Fibroblast of skin of back (primary cell): ENCODE data around the gene SH3BP4.

Experiments used
- DNase-seq: peaks from one replicate; pipeline ENCODE4 v3.0.0-alpha.2; 2013

SH3BP4 gene

GRCh38 chr2:235059161-235059560, 107.3 kb downstream of the SH3BP4 start:
- no peak for DNase-seq

DNA sequence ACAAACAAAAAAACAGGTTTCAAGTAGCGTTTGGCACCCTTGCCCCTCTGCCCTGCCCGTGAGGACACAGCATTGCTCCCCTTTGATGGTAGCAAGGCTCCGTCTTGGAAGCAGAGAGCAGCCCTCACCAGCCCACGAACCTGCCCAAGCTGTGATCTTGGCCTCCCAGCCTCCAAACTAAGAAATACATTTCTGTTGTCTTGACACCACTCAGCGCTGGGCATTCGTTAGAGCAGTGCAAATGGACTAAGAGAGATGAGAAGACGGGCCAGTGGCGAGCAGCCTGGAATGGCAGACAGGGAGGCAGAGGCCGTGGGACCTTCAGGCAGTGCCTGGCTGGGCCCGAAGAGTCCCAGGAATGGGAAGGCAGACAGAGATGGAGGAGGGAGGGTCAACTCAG, 109.8 kb downstream of the SH3BP4 start:
- DNase-seq, result no peak

- no peak for DNase-seq
Observed at GRCh38 chr2:235063471-235063961, 111.7 kb downstream of the SH3BP4 start.

GRCh38 chr2:235064976-235065375, 113.2 kb downstream of the SH3BP4 start:
- peak; percentile 27 for DNase-seq

GRCh38 chr2:235066490-235066889, 114.7 kb downstream of the SH3BP4 start:
- no peak for DNase-seq

- no peak for DNase-seq
Observed at GRCh38 chr2:235066895-235067294, 115.1 kb downstream of the SH3BP4 start.

GRCh38 chr2:235068701-235069100, 116.9 kb downstream of the SH3BP4 start:
- no peak for DNase-seq

DNA sequence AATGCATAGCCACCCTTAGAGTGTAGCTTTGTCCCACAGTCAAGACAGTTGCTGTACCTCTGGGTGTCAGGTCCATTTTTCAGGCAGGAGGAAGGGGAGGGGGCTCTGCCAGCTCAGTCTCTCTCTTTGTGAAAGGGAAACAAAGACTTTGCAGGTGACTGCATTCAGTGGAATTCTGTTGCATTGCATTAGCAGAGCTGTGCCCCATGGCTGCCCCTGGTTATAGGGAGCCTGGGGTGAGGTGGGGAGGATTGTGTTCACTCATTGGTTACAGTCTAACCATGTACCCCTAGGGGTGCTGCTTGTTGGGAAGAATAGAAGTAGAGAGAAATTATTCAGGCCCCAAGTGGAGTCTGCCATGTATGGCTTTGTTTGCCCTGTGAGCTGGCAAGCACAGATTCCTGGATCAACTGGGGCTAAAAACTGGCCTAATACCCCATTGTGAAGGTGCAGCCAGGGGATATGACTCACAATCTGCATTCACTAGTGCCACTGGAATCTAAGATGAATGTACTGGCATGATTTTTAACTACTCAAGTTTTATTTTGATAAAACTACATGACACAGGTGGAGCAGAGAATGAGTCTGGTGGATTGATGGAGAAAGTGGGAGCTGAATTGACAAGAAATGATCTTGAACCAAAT, 118.4 kb downstream of the SH3BP4 start:
- no peak for DNase-seq

DNA sequence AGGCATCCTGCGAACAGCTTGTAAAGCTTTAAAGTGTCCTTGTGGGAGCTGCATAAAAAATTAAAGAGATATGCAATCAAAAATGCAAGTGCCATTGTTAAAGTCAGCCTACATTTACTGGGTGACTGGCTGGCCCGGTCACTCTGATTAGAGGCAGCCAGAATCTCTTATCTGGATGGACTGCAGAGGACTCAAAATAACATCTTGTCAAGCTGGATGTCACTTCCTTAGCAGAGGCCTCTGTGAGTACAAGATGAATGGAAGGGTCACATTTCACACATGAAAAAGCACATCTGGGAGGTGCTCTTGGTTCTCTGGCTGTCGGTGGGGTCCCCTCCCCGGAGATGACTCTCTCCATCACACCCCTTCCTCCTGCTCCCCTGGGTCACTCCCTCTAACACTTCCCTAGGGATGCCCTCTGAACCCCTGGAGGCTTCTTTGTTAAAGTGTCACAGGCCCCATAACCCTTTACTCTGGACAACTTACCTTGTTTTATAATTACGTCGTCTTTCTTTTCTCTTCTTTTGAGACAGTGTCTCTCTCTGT, 122.1 kb downstream of the SH3BP4 start:
- DNase-seq, result no peak

DNA sequence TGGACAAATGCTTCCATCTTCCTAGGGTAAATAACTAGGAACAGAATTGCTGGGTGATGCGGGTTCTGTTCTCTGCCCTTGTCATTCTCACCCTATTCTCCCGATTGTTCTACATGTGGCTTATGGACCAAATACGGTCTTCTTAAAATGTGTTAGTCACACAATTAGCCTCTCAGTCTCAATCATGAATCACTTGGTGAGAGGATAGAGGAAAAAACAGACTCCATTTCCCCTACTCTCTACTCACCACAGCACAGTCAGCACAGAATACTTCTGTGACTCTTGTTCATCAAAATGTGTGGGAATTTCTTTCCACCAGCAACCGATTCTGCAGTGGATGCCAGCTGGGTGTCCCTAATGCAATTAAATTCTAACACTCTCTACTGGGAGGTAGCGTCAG, 125.2 kb downstream of the SH3BP4 start:
- peak; percentile 62 for DNase-seq

GRCh38 chr2:235078182-235078581, 126.4 kb downstream of the SH3BP4 start:
- no peak for DNase-seq

GRCh38 chr2:235078914-235079472, 127.2 kb downstream of the SH3BP4 start:
- DNase-seq, result no peak

DNA sequence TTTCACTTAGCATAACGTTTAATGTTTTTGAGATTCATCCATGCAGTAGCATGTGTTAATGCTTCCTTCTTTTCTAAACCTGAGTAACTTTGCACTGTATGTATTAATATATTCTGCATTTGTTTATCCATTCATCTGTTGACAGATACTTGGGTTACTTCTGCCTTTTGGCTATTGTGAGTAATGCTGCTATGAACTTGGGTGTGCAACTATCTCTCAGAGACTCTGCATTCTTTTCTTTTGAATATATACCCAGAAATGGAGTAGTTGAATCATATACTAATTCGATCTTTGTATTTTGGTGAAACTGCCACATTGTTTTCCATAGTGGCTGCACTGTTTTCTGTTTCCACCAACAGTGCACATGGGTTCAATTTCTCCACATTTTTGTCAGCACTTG, 128.3 kb downstream of the SH3BP4 start:
- DNase-seq, result peak; percentile 71

GRCh38 chr2:235082578-235083338, 130.9 kb downstream of the SH3BP4 start:
- DNase-seq, result no peak

GRCh38 chr2:235083822-235084221, 132.0 kb downstream of the SH3BP4 start:
- no peak for DNase-seq

GRCh38 chr2:235084424-235084823, 132.6 kb downstream of the SH3BP4 start:
- DNase-seq, result no peak

DNA sequence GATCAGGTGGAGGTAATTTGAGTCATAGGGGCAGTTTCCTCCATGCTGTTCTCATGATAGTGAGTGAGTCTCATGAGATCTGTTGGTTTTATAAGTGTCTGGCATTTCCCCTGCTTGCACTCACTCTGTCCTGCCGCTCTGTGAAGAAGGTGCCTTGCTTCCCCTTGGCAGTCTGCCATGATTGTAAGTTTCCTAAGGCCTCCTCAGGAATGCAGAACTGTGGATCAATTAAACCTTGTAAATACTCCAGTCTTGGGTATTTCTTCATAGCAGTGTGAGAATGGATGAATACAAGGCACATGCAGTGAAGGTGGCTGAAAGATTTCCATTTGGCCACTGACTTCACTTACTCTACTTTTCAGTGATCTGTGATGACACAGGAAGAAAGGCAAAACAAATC, 133.7 kb downstream of the SH3BP4 start:
- no peak for DNase-seq

DNA sequence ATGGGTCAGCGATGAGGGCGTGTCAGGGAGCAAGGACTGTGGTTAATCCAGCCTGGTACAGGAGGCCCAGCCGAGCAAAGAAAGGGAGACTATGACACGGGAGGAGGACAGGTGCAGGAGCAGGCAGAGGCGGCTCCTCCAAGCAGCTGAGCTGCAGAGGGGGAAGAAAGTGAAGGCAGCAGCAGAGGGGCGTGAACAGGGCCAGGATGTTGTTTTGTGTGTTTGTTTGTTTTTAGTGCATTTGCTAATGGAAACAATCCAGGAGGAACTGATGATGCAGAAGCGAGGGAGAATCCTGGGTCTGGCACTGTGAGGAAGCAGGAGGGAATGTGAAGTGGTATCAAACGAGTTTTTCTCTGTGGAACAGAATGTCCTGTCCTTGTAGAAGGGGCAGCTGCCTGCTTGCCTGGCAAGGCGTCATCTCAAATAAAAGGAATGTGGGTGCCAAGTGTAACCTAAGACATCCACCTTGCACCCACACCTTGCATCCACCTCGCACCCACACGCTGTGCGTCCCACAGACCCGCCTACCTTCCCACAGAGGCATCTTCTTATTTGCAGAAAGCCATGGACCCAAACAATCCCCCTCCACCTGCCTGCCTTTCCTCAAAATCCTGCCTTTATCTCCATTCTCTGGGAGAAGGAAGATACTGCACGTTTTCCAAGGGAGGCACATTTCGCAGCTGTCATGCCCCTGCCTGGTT, 134.8 kb downstream of the SH3BP4 start:
- DNase-seq, result no peak

GRCh38 chr2:235087832-235088495, 136.1 kb downstream of the SH3BP4 start:
- peak; percentile 17 for DNase-seq

DNA sequence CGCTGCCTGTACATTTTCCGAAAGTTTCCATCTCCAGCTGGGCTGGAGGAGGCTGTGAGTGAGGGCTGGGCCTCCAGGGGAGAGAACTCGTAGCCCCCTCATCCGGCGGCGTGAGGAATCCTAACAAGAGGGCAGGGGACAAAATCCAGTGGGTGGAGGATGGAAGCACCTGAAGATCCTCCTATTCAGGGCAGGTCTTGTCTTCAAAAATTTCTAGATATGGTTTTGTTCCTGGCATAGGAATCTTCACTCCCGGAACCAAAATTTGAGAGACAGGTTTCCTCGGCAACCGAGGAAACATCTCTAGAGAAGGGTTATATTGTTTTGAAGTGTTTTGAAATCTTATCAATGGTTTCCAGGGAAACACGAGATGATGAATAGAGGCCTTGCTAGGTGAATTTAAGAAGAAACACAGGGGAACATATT, 136.7 kb downstream of the SH3BP4 start:
- DNase-seq, result peak; percentile 32

- peak; percentile 31 for DNase-seq
Observed at GRCh38 chr2:235091421-235091820, 139.6 kb downstream of the SH3BP4 start.

- DNase-seq, result no peak
Observed at GRCh38 chr2:235091983-235092382, 140.2 kb downstream of the SH3BP4 start.
